ENCODE data around the gene PHKB.
"Not testable (repeated sequence)": the region's sequence is repeated elsewhere in the genome, so short reads cannot be mapped to it uniquely, and the experiment has no call there.

Gene PHKB

GRCh38 chr16:47460711-47461597, at the start of gene PHKB, which contains the start of gene ITFG1:
PHKB (plus strand) TSS chr16:47461331; CDS start chr16:47461351, 20 bp downstream.
ITFG1 (minus strand) TSS chr16:47461063; CDS start chr16:47461045, 18 bp downstream.
- DNase-seq, result peak; percentile 89 to 96 (median 92)

GRCh38 chr16:47413041-47413440, 48.1 kb upstream of the PHKB start:
- DNase-seq, result no peak

- DNase-seq, result no peak
Observed at GRCh38 chr16:47416869-47417268, 44.3 kb upstream of the PHKB start.

- DNase-seq, result no peak
Observed at GRCh38 chr16:47424846-47425245, 36.3 kb upstream of the PHKB start.

GRCh38 chr16:47426806-47427205, 34.3 kb upstream of the PHKB start:
- no peak for DNase-seq

- DNase-seq, result no peak
Observed at GRCh38 chr16:47431960-47432359, 29.2 kb upstream of the PHKB start.

GRCh38 chr16:47434274-47434673, 26.9 kb upstream of the PHKB start:
- DNase-seq, result not testable (repeated sequence)

- not testable (repeated sequence) for DNase-seq
Observed at GRCh38 chr16:47440066-47440465, 21.1 kb upstream of the PHKB start.

- not testable (repeated sequence) for DNase-seq
Observed at GRCh38 chr16:47442884-47443283, 18.2 kb upstream of the PHKB start.

GRCh38 chr16:47446431-47446830, 14.7 kb upstream of the PHKB start:
- no peak for DNase-seq

GRCh38 chr16:47448830-47449575, 12.1 kb upstream of the PHKB start:
- DNase-seq, result no peak

- DNase-seq, result no peak
Observed at GRCh38 chr16:47449788-47450187, 11.3 kb upstream of the PHKB start.

GRCh38 chr16:47458331-47458730, 2.8 kb upstream of the PHKB start:
- DNase-seq, result no peak

- no peak for DNase-seq
Observed at GRCh38 chr16:47459603-47460002, 1.5 kb upstream of the PHKB start.

- DNase-seq, result no peak
Observed at GRCh38 chr16:47460359-47460710, 796 bp upstream of the PHKB start.

- no peak for DNase-seq
Observed at GRCh38 chr16:47461598-47462266, 601 bp downstream of the PHKB start.

GRCh38 chr16:47463771-47464624, 2.9 kb downstream of the PHKB start:
- DNase-seq, result no peak

- no peak for DNase-seq
Observed at GRCh38 chr16:47465919-47466630, 4.9 kb downstream of the PHKB start.

- DNase-seq, result no peak
Observed at GRCh38 chr16:47467501-47467900, 6.4 kb downstream of the PHKB start.

GRCh38 chr16:47468070-47468689, 7.0 kb downstream of the PHKB start:
- not testable (repeated sequence) for DNase-seq

- no peak for DNase-seq
Observed at GRCh38 chr16:47469227-47469626, 8.1 kb downstream of the PHKB start.

Measured in activated CD4-positive, CD25-positive, alpha-beta regulatory T cell (primary cell).